ENCODE data around the gene CD109.

DNA sequence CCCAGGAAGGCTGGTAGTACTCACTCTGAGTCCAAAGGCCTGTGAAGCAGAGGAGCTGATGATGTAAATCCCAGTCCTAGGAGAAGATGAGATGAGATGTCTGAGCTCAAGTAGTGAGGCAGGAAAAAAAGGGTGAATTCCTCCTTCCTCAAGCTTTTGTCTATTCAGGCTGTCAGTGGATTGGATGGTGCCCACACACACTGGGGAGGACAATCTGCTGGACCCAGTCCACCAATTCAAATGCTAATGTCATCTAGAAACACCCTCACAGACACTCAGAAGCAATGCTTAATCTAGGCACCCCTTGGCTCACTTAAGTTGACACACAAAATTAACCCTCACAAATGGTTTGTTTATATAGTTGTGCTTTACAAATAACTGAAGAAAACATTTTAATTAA, 94.6 kb downstream of the CD109 start:
- TF ChIP-seq, protein P1, sequence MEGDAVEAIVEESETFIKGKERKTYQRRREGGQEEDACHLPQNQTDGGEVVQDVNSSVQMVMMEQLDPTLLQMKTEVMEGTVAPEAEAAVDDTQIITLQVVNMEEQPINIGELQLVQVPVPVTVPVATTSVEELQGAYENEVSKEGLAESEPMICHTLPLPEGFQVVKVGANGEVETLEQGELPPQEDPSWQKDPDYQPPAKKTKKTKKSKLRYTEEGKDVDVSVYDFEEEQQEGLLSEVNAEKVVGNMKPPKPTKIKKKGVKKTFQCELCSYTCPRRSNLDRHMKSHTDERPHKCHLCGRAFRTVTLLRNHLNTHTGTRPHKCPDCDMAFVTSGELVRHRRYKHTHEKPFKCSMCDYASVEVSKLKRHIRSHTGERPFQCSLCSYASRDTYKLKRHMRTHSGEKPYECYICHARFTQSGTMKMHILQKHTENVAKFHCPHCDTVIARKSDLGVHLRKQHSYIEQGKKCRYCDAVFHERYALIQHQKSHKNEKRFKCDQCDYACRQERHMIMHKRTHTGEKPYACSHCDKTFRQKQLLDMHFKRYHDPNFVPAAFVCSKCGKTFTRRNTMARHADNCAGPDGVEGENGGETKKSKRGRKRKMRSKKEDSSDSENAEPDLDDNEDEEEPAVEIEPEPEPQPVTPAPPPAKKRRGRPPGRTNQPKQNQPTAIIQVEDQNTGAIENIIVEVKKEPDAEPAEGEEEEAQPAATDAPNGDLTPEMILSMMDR (conservative IDR thresholded peaks at IDR 0.05), result no peak
- no peak for TF ChIP-seq ZFX (IDR thresholded peaks at IDR 0.05)

Measured in C4-2B (cell line).